Measurements from ENCODE around the gene ACVR1.

Gene ACVR1

DNA sequence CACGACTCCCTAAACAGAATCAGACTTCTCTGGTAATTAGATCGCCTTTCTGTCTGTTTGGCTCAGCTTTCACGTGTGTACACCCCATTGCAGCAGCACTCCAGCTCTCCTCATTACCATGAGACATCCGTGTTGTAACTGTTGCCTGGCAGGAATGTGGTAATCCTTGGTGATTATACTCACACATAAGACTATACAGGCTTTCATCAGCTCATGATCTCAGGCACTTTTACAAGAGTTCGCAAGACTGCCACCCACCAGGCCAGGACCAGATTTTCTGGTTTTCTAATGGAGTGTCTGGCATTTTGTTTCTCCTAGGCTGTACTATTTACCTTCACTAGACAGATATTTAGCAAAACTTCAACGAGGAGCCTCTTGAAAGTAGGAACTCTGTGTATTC, 50.2 kb downstream of the ACVR1 start:
- DNase-seq: no peak

DNA sequence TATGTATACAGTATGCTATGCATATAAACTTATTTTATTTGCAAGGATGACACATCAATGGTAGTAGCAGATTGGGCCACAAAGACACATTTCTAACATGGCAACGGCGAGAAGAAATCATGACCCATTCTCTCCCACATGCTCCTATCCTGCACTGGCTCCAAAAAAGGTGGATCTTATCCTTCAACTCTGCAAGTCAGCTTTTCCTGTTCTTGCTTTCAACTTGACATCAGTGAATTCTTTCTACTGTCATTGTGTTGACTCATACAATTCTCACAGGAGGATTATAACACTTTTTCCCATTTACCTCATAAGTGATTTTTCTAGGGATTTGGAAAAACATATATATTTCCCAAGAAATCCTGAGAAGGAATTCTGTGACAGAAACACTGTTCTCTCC, 53.1 kb downstream of the ACVR1 start:
- DNase-seq: no peak

DNA sequence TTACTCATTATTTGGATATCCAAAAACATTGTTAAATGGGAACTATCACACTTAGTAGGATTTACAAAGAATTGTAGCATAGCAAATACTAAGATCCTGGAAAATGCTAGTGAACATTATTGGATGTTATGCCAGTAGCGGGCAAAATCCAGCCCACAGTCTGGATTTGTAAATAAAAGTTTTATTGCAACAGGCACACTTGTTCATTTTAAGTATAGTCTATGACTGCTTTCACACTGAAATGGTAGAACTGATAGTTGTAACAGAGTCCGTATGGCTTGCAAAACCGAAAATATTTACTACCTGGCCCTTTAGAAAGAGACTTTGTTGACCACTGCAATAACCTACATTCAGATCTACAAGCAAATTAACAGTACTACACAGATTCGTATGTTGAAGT, 53.6 kb downstream of the ACVR1 start:
- no peak for DNase-seq

DNA sequence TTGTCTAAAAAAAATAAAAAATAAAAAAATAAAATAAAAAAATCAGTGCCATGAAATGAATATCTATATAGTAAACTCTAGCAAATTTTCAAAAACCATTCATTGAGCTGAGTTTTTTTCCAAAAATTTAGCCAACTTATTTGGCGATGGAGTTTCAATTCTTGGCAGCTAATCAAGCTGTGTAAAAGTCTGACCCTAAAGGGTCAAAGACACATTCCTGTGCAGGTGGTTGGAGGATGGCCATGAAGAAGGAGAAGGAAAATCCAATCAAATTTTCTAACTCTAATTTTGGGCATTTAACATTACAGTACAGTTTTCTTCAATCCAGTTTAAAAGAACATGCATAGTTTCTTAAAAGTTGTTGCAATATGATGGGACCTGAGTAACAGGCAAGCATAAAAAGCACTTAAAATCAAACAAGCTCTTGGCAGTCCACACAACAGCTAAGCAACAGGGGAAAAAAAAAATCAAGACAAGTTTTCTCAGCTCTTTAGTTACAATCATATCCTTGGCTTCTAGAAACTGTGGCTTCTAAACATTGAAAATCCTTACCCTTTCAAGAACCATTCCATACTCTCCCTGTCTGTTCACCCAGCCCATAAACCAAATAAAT, 54.5 kb downstream of the ACVR1 start:
- DNase-seq: no peak

DNA sequence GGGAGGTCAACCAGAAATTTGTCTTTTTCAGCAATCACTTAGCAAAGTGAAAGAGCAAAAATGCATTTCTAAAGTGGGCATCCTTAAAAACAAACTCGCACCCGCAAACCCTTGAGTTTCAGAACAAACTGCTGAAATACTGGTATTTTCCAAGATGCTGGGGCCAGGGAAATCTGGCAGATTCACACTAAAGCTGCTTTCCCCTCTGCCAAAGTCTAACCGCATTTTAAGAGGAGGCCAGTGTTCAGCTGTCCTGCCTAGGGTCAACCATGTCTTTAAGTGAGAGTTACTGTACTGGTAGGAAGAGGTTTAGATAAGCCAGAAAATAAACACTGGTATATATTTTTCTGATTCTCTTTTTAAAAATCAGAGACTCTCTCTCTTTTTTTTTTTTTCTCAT, 55.9 kb downstream of the ACVR1 start:
- DNase-seq: no peak

DNA sequence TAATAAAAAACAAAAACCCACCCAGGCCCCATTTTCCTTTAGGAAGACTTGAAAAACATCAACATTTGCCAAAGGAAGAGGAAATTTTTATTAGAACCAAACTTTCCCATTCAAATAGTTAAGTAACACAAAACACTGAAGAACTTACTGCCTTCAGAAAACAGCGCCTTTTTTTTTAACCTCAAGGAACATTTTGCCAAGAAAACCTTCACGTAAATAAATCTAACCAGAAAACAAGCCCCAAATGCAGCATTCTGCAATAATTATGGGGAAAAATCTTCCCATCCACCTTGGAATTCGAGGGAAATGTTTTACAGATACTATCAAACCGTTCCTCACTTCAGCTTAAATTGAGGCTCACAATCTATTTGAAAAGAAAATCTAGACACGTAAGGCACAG, 56.4 kb downstream of the ACVR1 start:
- no peak for DNase-seq

DNA sequence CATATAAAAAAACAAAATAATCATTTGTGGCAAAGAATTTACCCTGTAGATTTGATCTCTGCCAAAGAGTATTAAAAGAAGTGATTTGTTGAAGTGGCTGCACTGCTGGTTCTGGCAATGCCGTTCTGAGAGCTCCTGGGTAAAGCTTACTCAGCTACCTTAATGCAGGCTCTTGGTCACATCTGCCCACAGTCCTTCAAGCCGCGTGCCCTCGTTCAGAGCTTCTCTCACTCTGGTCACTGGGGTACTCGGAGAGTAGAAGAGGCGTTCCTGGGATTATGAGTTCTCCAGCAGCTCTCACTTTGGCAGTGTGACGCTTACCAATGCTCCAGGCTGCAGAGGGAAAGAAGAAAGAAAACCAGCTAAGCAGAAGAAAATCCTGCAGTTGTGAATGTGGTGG, 57.9 kb downstream of the ACVR1 start:
- no peak for DNase-seq

DNA sequence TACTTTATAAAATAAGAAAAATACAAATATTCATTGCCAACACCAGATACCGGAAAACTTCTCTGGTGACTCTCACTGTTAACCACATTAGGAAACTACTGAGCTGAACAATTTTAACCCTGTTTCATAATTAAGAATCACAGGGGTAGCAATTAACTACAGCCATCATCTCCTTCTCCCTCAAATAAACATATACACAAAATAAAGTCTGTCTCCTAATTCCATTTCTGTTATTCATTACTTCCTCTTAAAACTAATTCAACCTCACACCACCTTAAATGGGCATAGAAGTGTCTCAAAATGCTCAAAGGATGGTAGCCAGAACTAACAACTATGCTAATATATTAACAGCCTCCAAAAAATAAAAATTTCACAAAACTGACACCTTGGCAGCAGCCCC, 60.7 kb downstream of the ACVR1 start:
- DNase-seq: no peak

DNA sequence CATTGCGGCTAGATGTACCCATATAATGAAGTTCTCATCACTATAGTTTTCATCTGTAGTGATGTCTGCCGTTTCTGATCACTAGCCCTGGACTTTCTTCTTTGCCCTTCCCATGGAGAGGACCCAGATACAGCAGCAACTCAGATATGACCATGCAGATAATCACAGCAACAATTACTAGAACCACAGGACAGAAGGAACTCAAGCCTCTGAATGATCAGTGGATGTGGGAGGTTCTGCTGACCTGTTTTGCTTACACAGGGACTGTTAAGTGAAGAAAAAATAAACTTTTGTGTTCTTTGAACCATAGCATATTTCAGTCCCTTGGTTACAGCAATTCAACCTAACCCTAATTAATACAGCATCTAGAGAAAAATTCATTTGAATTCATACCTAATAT, 62.7 kb downstream of the ACVR1 start:
- DNase-seq: no peak

DNA sequence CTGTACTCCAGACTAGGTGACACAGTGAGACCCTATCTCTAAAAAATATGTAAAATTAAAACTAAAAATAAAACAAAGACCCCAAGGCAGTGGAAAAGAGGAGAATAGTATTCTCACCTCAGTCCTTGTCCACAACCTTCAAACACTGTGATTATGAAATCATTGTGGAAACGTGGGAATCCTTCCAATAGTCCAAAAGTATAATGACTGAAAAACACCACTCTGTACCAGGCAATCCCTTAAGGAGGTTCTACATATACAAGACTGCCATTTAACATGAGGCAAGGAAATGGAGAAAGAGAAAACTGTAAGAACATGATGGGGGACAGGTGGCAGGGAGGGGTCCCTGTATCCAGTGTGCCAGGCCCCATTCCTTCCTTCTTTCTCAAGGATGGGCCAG, 66.1 kb downstream of the ACVR1 start:
- no peak for DNase-seq

DNA sequence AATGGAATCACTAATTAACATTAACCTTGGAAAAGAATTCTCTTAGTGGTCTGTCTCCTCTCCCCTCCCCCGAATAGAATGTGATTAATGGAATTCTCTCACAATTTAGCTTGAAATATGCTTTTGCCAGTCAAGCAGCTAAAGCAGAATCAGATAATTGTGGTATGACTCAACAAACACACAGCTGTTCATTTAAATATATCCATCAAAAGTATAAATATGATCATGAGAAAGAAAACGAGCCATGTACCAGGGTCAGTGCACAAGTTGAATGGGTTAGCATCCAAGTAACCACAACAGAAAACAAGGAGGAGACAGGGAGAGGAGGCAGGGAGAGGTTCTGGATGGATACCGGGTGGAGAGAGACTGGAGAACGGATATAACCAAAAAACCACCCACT, 66.9 kb downstream of the ACVR1 start:
- no peak for DNase-seq

DNA sequence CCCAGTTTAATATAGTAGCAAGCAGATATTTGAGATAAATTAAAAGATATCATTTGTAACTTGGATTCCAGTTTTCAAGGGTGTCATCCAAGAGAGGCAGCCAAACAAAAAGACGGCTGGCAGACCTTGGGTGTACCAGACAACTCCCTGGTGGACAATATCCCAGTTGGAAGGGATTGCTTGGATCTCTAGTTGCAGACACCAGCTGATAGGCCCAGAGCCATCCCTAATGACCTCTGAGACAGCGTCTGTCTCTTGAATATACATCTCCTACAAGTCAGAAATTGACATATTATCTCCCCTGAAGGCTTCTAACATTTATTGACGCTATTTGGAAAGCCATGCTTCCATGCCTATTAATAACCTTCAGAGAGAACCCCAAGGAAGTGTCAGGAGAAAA, 67.7 kb downstream of the ACVR1 start:
- no peak for DNase-seq

DNA sequence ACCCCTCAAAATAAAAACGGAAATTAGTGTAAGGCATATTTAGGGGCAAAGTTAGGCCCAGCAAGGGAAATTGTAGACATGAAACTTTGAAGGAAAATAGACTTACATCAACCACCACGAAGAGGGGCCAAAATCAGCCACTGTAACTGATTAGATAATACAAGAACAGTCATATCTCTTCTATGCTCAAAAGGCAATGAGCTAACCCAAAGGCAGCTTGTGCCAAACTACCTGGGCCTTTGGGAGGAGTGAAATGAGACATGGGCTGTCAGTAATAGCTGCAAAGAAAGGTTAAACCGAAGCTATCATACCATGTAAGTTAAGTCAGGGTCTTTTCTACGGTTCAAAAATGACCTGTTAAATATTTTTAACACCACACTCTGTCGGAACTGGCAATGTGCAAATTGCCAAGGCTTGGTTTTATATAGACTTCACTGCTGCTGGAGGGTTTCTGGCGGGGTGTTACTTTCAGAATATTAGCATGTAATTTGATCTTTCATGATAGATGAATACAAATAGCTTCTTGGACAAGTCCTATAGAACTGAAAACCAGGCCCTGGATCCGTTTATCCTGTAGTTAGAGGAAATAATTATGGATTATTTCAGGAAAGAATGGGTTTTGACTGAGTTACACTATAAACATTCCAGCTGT, 69.6 kb downstream of the ACVR1 start:
- no peak for DNase-seq

DNA sequence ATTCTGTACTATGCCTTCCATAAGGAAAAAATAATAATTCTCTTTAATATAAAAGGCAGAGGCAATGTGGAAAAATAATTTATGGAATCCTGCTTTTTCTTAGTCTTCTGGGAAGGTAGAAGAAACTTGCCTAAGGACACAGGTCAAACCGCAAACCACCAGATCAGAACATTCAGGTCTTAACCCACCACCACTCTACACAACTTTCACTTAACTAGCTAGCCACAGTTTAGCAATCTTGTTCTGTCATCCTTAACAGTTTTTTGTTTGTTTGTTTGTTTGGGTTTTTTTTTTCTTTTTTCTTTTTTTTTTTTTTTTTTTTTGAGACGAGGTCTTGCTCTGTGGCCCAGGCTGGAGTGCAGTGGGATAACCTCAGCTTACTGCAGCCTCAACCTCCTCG, 70.6 kb downstream of the ACVR1 start:
- DNase-seq: no peak

DNA sequence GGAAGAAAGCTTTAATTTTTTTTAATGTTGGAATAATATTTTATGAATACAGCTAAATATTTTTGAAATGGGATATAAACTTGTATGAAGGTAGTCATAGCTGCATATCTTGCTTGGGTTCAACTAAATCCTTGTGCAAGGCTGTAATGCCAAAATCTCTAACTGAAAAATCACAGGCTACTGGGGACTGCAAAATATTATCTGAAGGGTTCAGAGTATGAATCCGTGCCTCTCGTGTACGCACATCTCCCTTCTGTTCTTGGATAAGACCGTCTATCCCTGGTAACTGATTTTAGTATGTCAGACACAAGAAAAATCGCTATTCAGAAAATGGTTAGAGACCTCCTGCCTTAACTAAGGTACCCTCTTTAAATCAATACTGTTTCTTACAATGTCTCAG, 71.8 kb downstream of the ACVR1 start:
- DNase-seq: no peak

DNA sequence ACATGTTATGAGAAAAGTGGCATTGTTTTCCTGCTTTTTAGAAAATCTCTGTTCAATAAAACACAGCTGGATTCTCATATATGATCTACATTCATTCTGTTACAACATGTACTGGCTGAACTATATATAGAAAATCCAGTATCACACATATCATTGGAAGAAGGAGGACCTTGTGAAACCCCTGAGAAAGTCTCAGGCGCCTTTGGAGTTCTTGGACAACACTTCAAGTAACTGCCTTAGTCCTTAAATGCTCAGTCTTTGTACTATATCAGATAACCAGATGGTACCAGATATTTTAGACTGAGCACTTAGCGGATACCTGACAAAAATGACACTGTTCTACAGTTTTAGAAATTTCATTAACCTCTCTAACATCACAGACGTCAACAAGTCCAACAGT, 72.2 kb downstream of the ACVR1 start:
- DNase-seq: no peak

DNA sequence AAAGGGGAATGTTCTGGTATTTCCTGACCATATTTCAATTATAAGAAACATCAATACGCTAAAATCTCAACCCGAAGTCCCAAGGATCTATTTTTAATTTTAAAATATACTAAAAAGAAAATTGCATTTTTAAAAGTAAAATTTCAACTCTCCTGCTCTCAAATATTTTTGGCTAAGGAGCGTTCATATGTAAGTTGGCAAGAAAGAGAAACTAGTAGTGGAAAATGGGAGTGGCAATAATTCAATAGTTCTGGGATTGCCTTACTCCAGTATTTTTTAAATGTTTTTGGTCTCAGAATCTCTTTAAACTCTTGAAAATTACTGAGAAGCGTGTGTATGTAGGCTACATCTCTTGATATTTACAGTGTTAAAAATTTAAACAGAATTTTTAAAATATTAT, 72.7 kb downstream of the ACVR1 start:
- no peak for DNase-seq

DNA sequence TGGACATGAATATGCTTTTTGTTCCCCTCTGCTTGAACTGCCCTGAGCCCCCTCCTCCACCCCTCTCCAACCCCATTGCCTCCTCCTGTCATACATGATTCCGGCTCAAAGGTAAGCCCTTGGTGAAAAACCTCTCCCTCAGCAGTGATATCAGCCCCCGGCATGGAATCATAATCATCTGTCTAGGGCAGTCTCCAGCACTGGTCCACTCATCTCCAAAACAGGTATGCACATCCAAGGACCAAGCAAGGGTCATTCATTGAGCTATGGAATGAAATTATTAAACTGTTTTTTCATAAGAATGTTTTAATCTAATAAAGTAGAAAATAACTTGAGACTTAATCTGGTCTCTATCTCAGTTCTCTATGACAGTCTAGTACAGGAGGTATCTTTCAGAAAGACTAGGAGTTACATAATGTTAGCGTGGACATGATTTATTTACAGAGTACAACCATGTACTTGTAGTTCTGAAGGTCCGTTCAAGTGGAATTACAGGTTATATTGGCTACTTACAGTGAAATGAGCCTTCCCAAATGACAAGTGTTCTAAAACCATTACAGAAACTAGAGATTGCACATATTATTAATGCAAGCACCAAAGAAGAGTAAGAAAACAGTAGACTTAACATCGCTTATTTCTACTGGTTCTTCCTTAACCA, 75.2 kb downstream of the ACVR1 start:
- DNase-seq: no peak

DNA sequence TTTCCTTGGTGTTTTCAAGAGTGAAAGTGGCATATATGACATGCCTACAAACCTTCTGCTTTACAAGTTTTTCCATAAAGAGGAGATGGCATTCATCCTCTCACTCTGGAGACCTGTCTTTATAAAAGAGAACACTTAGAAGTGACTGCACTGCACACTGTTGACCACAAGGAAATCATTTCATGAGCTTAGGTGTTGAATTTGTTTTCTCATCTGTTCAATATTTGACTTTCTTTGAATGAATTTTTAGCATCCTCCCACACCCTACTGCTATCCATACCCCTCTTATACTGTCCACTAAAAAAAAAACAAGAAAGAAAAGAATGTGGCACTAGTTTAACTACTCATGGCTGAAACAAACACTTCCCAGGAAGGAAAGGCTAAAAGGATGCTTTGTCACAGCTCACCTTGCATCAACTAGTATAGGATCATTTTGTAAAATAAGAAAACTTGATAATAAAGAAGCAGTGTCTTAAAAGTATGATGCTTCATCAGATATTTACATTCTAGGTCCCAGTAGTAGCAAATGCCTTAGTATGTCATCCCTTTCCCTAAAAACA, 83.0 kb downstream of the ACVR1 start:
- no peak for DNase-seq

DNA sequence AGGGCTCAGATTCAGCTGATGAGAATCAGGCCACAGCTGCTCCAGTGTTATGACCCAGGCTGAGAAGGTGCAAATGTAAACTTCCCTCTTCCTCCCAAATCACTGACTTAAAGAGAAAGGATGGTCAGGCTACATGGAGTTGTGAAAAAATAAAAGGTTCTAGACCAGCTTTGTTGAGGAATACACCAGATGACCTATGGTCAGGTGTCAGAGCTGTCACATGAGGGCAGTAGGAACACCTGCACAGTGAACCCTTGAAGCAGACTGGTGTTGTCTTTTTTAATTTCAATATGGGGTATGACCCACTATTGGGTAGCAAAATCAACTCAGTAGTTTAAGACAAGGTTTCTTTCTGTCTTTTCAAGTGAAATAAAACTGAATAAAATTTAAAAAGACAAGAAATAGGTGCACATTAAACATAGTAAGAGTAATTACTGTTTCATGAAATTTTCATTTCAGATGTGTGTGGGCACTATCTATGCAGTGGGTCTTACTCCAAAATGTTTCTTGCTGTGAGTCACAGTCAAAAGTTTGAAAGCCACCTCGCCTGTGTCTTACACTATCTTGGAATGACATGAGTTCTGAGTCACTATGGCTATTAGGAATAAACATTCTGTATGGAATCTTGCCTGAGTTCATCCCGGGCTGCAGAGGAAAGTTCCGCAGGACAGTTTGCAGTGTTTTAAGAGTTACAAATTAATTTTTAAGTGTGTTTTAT, 83.6 kb downstream of the ACVR1 start:
- no peak for DNase-seq

DNA sequence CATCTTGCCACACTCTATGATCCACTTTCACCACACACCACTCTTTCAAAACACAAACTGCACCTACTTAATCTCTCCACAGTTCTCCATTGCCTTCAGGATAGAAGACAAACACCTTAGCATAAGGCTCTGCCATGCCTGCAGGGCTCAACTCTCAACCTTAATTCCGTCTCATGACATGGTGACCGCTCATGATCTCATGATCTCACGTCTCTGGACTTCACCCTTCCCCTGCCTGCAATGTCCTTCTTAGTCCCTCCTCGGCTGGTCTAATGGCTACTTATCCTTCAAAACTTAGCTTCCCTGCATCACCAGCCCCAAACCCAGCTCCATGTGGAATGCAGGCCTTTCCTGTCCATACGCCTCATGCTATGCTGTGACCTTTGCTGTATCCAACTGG, 85.3 kb downstream of the ACVR1 start:
- DNase-seq: no peak

DNA sequence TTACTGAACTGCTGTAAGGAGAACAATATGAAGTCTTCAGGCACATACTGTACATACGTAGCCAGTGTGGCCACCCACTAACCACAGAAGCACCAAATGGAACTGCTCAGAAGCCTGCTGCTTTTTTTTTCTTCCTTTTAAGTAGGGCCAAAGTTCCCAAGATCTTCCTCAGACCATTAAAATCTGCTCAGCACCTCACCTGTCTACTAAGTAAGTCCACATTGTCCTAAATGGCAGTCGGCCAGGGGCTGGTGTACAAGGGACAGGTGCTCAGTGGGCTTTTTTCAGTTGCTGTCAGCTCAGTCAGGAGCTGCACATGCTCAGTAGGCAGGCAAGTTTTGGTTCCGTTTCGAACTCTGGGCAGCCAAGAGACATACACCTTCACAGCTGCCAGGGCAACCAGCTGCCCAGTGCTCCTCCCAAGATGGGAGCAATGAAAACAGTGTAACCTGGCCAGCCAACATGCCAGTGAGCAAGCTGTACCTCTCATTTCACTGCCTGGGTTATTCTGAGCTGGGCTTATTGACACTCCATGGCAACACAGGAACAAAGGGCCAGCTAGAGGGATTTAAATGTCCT, 86.1 kb downstream of the ACVR1 start:
- no peak for DNase-seq

DNA sequence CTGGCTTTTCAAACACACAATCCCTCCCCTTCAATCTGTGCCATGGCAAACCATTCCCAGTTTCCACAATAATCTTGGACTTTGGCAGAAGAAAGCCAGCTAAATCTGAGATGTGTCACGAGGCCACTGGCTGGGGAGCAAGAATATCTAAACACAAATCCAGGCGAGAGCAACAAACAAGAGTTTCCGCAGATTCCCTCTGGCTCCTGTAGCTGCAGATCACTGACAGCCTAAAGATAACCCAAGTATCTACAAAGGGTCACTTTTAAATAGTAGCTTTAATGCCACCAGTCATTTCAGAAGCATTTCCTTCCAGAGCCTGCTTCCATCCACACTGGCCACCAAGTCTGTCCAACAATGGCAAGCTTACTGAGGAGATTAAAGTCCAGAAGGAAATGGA, 86.9 kb downstream of the ACVR1 start:
- DNase-seq: no peak

All from activated naive CD4-positive, alpha-beta T cell treated with anti-CD3 and anti-CD28 coated beads, Interleukin-2, amount 50 U/mL, for 16 hours (primary cell).